ENCODE results near the gene RAD51B.
"Not testable (repeated sequence)": the region's sequence is repeated elsewhere in the genome, so short reads cannot be mapped to it uniquely, and the experiment has no call there.

- not testable (repeated sequence) for TF ChIP-seq EZH2 (IDR thresholded peaks at IDR 0.05; ENCODE audit: borderline replicate concordance); CTCF (IDR thresholded peaks at IDR 0.05; ENCODE audit: poor library complexity)
Measured at GRCh38 chr14:67988210-67988609, 168.6 kb downstream of the RAD51B start.

Measured in hepatocyte (in vitro differentiated cells).